GM21526 (cell line): ENCODE data around the gene ESR1.
A peak's percentile ranks its signal among the peaks of the same experiment; 100 is the strongest.

Experiments
- ATAC-seq: cut with Tn5 transposase; IDR thresholded peaks from one replicate; pipeline ENCODE4 v1.9.1; 2021; ENCODE audit warnings: moderate library complexity; ENCODE audit not compliant: unreplicated experiment, low FRiP score

Gene ESR1

GRCh38 chr6:152166897-152167296 is 359.4 kb downstream of the ESR1 start:
- no peak for ATAC-seq

- ATAC-seq = no peak
These were observed 360.4 kb downstream of the ESR1 start for GRCh38 chr6:152167641-152168603.

- ATAC-seq = no peak
These were observed 362.8 kb downstream of the ESR1 start for GRCh38 chr6:152170313-152170701.

GRCh38 chr6:152170702-152171667 is 363.5 kb downstream of the ESR1 start:
- peak; percentile 97 for ATAC-seq

GRCh38 chr6:152173321-152173720 is 365.8 kb downstream of the ESR1 start:
- ATAC-seq = no peak

GRCh38 chr6:152173957-152174356 is 366.5 kb downstream of the ESR1 start:
- ATAC-seq = no peak

- no peak for ATAC-seq
These were observed 368.8 kb downstream of the ESR1 start for GRCh38 chr6:152176268-152176667.
